Suprapubic skin (tissue), 4 donors: ENCODE measurements around the gene TRPC4. TPM values are rescaled to one million over a fixed set of nuclear protein-coding genes. Genes with fewer than 3 reads are reported as not detected.

Source experiments
- DNase-seq, 2 donors: peaks; one replicate each; pipeline ENCODE4 v3.0.0-alpha.2; 2019; ENCODE audit warnings: low spot score in 2 of 2
- H3K27ac ChIP-seq: fragments of 200-600 bp; sonication (generic); one replicate; pipeline ENCODE4 v1.5.1; 2019
- H3K27me3 ChIP-seq: fragments of 200-600 bp; sonication (generic); one replicate; pipeline ENCODE4 v1.5.1; 2019
- H3K36me3 ChIP-seq: fragments of 200-600 bp; sonication (generic); one replicate; pipeline ENCODE4 v1.5.1; 2019
- H3K4me1 ChIP-seq: fragments of 200-600 bp; sonication (generic); one replicate; pipeline ENCODE4 v1.5.1; 2019
- H3K4me3 ChIP-seq: fragments of 200-600 bp; sonication (generic); one replicate; pipeline ENCODE4 v1.5.1; 2019; ENCODE audit warnings: mild to moderate bottlenecking
- H3K9me3 ChIP-seq: fragments of 200-600 bp; sonication (generic); one replicate; pipeline ENCODE4 v1.5.1; 2019
- EP300 ChIP-seq: sonication (generic); formaldehyde crosslinking; IDR thresholded peaks from one replicate; pipeline ENCODE4 v1.6.1; 2017; ENCODE audit warnings: antibody characterized with exemption
- POLR2A ChIP-seq, 2 donors: fragments of 450-650 bp; IDR thresholded peaks; one replicate each; pipeline ENCODE4 v1.6.1; 2017; ENCODE audit warnings: antibody characterized with exemption in 2 of 2, mild to moderate bottlenecking in 2 of 2, moderate library complexity in 2 of 2
- POLR2AphosphoS5 ChIP-seq, 3 donors: sonication (generic); formaldehyde crosslinking; IDR thresholded peaks; one replicate each; pipeline ENCODE4 v1.6.1; 2017; ENCODE audit warnings: antibody characterized with exemption in 3 of 3
- WGBS: methylation state at CpG from one replicate; pipeline ENCODE4 v1.1.5; 2018; 5-methylcytosine and 5-hydroxymethylcytosine counted together
- total RNA-seq, 4 donors: library from RNA; depleted of rRNA; stranded (reverse); fragments of >200 nt; gene quantifications; one replicate each; pipeline ENCODE4 v1.1.0, GENCODE V29; 2016
- TF ChIP-seq, protein P1 (sequence below), 2 donors: fragments of 200-600 bp in 1 of 2; fragments of 450-650 bp in 1 of 2; sonication (generic) in 1 of 2; IDR thresholded peaks; one replicate each; pipeline ENCODE4 v1.5.1; 2016 to 2019; ENCODE audit warnings: antibody characterized with exemption in 2 of 2, mild to moderate bottlenecking in 1 of 2, moderate library complexity in 1 of 2

The TRPC4 gene
- total RNA-seq, 4 donors from 2014 or later, result 0.32 TPM; not detected in 3

DNA sequence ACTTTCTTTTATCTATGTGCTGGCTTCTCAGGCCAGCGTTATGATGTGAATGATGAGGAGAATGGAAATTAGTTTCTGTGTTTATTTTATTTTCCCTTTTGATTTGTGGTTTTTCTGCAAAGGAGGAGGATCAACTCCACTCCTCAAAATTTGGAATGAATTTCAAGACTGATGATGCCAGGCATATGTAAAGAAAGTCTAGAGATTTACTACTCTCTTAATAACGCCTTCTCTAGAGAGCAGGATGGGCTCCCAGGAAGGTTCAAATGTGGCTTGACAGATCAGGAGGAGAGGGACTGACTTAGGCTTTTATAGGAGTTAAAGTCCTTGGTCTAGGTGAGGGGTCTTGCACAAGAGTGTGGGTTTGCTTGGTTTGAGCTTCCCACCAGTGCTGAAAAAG lies 255.9 kb downstream of the TRPC4 start:
- Histone ChIP-seq H3K9me3 (no peaks in the 10 kb centered on the region), H3K36me3 (no peaks in the 10 kb centered on the region), H3K4me1 (no peaks in the 10 kb centered on the region), H3K27me3 (no peaks in the 10 kb centered on the region), H3K4me3 (no peak overlapping the region), H3K27ac (no peak overlapping the region)
- TF ChIP-seq EP300 (no peak), POLR2AphosphoS5 (IDR thresholded peaks at IDR 0.05) (no peak), POLR2A (IDR thresholded peaks at IDR 0.05) (no peak)
- TF ChIP-seq, protein P1, sequence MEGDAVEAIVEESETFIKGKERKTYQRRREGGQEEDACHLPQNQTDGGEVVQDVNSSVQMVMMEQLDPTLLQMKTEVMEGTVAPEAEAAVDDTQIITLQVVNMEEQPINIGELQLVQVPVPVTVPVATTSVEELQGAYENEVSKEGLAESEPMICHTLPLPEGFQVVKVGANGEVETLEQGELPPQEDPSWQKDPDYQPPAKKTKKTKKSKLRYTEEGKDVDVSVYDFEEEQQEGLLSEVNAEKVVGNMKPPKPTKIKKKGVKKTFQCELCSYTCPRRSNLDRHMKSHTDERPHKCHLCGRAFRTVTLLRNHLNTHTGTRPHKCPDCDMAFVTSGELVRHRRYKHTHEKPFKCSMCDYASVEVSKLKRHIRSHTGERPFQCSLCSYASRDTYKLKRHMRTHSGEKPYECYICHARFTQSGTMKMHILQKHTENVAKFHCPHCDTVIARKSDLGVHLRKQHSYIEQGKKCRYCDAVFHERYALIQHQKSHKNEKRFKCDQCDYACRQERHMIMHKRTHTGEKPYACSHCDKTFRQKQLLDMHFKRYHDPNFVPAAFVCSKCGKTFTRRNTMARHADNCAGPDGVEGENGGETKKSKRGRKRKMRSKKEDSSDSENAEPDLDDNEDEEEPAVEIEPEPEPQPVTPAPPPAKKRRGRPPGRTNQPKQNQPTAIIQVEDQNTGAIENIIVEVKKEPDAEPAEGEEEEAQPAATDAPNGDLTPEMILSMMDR (IDR thresholded peaks at IDR 0.05), result no peak
- 47% methylated on average over 2 of the region's 2 CpGs for WGBS
- no peak for DNase-seq

DNA sequence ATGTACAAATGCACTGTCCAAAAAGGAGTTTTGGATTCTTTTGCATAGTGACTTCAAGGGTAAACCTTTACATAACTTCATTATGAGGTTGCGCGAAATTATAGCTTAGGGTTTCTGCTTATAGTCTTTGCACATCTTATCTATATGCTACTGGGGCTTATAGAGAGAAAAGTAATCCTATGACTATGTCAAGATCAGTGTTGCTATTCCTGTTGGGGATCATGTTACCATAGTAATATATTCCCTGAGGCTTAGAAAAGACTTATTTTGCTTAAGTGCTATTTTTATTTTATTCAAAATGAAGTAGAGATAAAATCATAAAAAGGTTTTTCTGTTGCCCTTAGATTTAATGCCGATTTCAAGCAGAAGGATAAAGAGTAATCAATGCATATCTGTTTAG lies 256.3 kb downstream of the TRPC4 start:
- Histone ChIP-seq H3K27ac (no peak overlapping the region), H3K27me3 (no peaks in the 10 kb centered on the region), H3K9me3 (no peaks in the 10 kb centered on the region), H3K36me3 (no peaks in the 10 kb centered on the region), H3K4me3 (no peak overlapping the region), H3K4me1 (no peaks in the 10 kb centered on the region)
- TF ChIP-seq POLR2AphosphoS5 (IDR thresholded peaks at IDR 0.05) (no peak), POLR2A (IDR thresholded peaks at IDR 0.05) (no peak), EP300 (no peak)
- TF ChIP-seq, protein P1 (IDR thresholded peaks at IDR 0.05), result no peak
- DNase-seq, result no peak
- WGBS, result 64% methylated on average over 3 of the region's 3 CpGs

DNA sequence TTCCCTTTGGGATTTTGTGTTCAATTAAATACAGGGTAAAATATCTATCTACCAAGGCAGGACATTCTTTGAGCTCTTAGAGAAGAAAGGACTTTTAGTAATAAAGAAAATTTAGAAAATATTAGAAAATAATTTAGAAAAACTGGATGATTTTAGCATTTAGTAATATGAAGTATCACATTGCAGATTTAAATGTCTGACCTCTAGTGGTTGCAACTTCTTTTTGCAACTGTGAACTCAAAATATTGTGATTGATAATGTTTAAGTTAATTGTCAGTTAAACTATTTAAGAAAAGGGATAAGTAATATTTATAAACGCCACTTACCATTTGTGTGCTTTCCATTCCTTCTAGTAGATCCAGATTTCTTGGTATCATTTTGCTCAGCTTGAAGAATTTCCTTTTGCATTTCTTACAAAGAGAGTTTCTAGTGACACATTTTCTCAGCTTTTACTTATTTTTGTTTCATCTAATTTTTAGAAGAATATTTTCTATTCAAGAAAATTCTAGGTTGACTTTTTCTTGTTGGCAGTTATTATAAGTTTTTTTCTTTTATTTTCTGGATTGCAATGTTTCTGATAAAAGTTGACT lies 260.7 kb downstream of the TRPC4 start:
- Histone ChIP-seq H3K27me3 (no peaks in the 10 kb centered on the region), H3K4me3 (no peak overlapping the region), H3K36me3 (no peaks in the 10 kb centered on the region), H3K4me1 (no peaks in the 10 kb centered on the region), H3K27ac (no peak overlapping the region), H3K9me3 (no peaks in the 10 kb centered on the region)
- WGBS, result 84% methylated on average over 1 of the region's 1 CpG
- no peak for DNase-seq
- no peak for TF ChIP-seq POLR2AphosphoS5 (IDR thresholded peaks at IDR 0.05)
- no peak for TF ChIP-seq POLR2A (IDR thresholded peaks at IDR 0.05)

DNA sequence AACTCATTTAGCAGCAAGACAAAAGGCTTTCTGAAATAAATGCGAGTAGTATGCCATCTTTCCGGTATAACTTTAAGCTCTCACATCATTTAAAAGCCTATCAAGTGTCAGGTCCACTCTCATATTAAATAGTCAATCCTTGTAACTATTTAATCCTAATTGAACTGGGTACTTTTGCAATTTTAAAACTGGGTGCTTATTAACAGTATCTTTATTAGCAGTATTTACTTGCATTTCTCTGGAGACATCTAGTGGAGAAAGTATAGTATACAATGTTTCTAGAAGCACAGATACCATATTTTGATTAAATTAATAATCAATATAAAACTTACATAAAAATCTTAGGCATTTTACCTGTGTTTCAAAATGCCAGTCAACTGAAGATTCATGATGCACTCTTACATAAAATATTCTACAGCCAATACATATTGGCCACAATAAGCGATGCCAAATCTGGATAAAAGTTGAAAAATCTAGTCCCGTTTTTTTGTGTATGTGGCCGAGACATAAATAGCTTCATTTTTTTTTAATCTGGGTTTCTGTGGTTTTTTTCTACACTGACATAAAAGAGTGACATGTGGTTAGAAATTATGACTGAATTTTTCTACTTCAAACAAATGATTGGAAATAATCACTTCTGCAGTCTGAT lies 266.7 kb downstream of the TRPC4 start:
- 53% methylated on average over 5 of the region's 5 CpGs for WGBS
- DNase-seq, result no peak
- H3K9me3 ChIP-seq, result no peaks in the 10 kb centered on the region
- peaks cover 6% of the 10 kb centered on the region for H3K4me1 ChIP-seq
- no peak overlapping the region for H3K27ac ChIP-seq
- no peak overlapping the region for H3K4me3 ChIP-seq
- TF ChIP-seq, protein P1 (IDR thresholded peaks at IDR 0.05), result peak; percentile 20 to 25
- no peak for TF ChIP-seq EP300
- H3K36me3 ChIP-seq, result no peaks in the 10 kb centered on the region
- no peaks in the 10 kb centered on the region for H3K27me3 ChIP-seq

DNA sequence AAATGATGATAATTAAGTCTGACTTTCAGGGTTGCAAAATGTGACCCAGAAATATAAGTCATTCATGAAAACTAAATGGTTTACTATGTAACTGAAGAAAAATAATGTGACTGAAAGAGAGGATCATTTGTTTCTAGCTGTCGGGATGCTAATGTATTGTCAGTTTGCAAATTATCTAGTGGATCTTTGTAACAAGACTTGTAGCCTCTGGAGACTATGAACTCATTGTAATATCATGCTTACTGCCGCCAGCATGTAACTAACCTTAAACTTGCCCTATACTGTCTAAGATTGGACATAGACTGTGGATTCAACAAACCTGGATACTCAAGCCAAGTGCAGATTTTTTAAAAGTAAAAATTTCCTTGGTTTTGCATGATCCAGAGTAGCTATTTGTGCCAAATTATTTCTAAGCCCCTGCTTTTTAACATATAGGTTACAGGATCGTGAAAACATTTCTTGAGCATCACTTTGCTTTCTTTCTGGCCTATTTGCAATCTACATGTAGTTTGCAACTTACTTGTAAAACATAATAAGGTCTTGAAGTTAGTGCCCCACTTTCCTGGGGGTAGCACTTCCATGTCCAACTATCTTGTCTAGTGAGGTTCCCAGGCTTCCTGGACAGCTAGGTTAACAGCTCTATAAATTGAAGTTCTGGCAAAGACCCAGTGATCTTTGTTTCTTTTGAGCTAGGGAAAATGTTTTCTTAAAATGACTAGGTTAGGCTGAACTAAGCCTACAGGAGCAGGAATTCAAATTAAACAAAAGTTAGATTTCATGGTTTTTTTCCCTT lies 267.7 kb downstream of the TRPC4 start:
- Histone ChIP-seq H3K36me3 (no peaks in the 10 kb centered on the region), H3K27me3 (no peaks in the 10 kb centered on the region), H3K9me3 (no peaks in the 10 kb centered on the region), H3K4me1 (peaks cover 6% of the 10 kb centered on the region), H3K4me3 (no peak overlapping the region), H3K27ac (no peak overlapping the region)
- TF ChIP-seq POLR2AphosphoS5 (IDR thresholded peaks at IDR 0.05) (no peak), EP300 (no peak), POLR2A (IDR thresholded peaks at IDR 0.05) (no peak)
- TF ChIP-seq, protein P1 (IDR thresholded peaks at IDR 0.05), result no peak
- 69% methylated on average over 3 of the region's 3 CpGs for WGBS
- no peak for DNase-seq
